Measurements from ENCODE around the gene PCYT2. TPM values are rescaled to one million over a fixed set of nuclear protein-coding genes. Genes with fewer than 3 reads are reported as not detected.

The PCYT2 gene
- total RNA-seq, 2 donors from 2014 or later: 10.1 to 26.8 TPM

DNA sequence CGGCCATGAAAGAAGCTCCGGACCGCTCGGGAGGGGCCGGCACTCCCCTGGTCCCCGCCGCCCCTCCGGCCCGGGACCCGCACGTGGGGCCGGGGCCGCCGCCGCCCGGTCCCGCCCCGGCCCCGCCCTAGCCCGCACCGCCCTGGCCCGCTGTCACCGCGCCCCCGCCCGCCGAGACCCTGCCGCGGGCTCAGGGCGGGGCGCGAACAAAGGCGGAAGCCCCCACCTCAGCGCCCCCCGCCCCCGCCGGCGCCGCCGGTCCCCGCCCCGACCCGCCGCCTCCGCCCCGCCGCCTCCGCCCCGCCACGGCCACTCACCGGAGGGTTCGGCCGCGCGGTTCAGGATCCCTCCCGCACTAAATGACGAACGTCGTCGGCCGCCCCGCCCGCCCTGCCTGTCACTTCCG is 40.2 kb downstream of the PCYT2 start, which contains the start of gene ARHGDIA:
TSS of gene ARHGDIA (minus strand) at position 357 of the 406 bp plus-strand sequence. CDS start 1,407 bp downstream, outside the sequence.
- H3K9me3 Mint-ChIP-seq: no peaks in the 10 kb centered on the region
- peak; percentile 68 for ATAC-seq (replicated peaks)
- peaks cover 5% of the 10 kb centered on the region for H3K4me1 Mint-ChIP-seq

DNA sequence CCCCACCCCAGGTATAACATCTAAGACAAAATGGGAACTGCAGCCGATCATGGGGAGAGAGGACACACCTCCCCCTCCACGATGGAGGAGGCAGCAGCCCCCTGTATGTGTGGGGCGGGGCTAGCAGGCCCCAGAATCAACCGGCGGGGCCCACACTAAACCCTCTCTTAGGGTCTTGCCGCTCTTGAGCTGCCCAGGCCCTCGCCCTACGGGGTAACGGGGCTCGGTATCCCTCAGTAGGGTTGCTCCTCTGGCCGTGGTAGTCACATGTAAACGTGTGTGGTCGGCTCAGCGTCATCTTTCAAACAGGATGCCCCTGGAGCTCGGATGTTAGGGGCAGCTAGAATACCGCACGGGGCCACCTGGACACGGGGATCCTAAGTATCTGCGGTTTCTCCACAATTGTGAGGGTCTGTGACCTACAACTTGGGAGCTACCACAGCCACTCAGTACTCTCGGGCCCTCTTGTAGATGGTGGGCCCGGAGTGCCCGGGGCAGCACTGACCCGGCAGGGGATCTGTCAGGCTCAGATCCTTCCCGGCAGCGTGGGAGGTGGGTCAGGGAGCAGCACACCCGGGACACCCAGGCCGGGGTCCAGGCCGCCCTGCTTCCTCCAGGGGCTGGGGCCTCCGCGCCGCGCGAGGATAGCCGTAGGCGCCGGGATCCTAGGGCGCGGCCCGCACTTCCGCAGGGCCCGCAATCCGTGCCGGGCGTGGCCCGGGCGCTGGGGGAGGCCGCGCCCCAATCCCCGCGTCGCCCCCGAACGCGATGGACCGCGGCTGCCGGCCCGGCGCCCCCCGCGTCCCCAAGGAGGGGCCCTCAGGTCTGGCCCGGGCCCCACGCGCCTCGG is 40.8 kb downstream of the PCYT2 start:
- peaks cover 71% of the 10 kb centered on the region for H3K36me3 Mint-ChIP-seq (ENCODE audit: low read depth)

More for the DNA sequence above, 40.2 kb downstream of the PCYT2 start, which contains the start of gene ARHGDIA:
- Mint-ChIP-seq H3K4me3 (peak within 1 kb of the TSS; percentile 89), H3K27ac (peak within 1 kb of the TSS; percentile 92), H3K27me3 (no peaks in the 10 kb centered on the region), H3K36me3 (ENCODE audit: low read depth) (peaks cover 65% of the 10 kb centered on the region)

DNA sequence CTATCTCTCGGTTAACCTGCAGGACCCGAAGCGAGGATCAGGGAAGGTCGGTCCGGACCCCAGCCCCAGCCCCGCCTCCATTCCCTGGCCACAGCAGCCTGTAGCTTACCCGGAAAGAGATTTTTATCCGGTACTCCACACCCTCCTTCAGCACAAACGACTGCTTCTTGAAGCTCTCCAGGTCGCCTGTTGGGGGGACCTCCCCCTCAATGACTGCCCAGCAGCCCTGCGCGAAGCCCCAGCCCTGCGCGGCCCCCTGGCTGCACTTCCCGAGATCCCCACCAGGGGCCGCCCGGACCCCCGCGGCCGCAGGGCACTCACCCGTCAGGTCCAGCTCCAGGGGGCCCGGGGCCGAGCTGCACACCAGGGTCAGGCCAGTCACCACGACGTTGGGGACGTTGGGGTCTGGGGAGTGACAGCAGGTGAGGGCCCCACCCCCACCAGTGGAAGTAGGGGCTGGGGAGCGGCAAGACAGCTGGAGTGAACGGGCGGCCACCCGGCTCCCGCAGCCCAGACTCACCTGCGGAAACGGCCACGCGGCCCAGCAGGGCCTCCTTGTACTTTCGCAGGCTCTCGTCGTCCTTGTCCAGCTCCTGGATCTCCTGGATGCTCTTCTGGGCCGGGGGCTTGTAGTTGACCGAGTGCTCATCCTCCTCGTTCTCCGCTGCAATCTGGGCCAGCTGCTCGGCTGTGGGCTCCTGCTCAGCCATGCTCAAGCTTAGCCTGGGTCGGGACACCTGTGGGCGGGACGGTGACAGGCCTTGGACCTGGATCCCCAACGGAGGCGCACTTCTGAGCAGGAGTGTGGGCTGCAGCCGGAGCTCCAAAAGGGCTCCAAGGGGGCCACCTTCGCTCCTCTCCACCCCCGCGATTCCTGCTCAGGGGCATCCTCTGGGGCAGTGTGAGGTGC is 41.7 kb downstream of the PCYT2 start:
- ATAC-seq (replicated peaks): no peak
- H3K4me1 Mint-ChIP-seq: peaks cover 5% of the 10 kb centered on the region
- H3K27me3 Mint-ChIP-seq: no peaks in the 10 kb centered on the region
- peak overlapping the region; percentile 89 for H3K4me3 Mint-ChIP-seq
- peak overlapping the region; percentile 92 for H3K27ac Mint-ChIP-seq
- peaks cover 80% of the 10 kb centered on the region for H3K36me3 Mint-ChIP-seq (ENCODE audit: low read depth)
- no peaks in the 10 kb centered on the region for H3K9me3 Mint-ChIP-seq

More for the DNA sequence above, 40.8 kb downstream of the PCYT2 start:
- peak; percentile 32 for ATAC-seq (replicated peaks)
- no peaks in the 10 kb centered on the region for H3K9me3 Mint-ChIP-seq
- no peaks in the 10 kb centered on the region for H3K27me3 Mint-ChIP-seq
- peak overlapping the region; percentile 89 for H3K4me3 Mint-ChIP-seq
- peak overlapping the region; percentile 92 for H3K27ac Mint-ChIP-seq
- H3K4me1 Mint-ChIP-seq: peaks cover 5% of the 10 kb centered on the region

DNA sequence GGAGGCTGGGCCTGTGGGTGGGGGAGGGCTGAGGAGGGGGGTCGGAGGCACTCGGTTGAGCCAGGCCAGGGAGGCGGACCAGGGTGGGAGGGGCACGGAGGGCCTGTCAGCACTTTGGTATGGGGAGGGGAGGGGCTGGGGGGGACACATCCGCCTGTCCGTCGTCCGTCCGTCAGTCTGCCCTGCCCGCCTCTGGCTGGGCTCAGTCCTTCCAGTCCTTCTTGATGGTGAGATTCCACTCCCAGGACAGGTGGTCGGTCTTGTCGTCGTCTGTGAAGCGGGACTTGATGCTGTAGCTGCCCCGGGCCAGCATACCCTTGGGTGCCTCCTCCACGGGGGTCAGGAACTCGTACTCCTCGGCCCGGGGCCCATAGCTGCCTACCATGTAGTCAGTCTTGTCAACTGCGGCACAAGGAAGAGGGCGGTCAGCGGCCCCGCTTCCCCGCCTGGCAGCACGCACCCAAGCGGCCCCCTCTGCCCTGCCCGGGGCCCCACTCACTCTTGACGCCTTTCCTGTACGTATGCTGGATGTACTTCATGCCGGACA is 42.5 kb downstream of the PCYT2 start:
- ATAC-seq (replicated peaks): no peak
- peak overlapping the region; percentile 67 for H3K27ac Mint-ChIP-seq
- H3K4me1 Mint-ChIP-seq: peaks cover 6% of the 10 kb centered on the region

DNA sequence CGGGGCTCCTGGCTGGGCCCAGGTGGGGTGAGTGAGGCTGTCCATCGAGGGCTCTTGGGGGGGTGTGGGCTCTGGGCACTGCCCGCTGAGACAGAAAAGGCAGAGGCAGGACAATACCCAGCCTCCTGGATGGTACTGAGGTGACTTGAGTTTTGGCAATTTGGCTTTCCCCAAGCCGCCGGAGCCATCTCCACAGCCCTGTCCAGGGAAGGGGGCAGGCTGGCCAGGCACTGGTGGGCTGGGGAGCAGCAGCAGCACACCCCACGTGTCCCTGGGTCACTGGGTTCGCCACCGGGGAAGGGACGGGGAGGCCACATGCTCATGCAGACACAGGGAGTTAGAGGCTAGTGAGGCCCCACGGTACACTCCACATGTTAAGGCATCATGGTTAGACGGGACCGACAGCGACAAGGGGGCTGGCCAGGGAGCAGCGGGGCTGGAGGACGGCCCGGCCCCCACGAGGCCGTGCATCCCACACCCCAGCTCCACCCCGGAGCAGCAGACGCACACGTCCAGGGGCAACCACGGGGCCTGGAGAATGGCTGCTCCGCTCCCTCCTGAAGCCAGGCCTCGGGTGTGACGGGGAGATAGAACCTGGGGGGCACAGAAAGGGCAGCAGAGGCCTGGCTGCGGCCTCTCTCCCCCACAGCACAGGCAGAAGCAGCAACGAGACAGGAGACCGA is 43.1 kb downstream of the PCYT2 start:
- no peaks in the 10 kb centered on the region for H3K9me3 Mint-ChIP-seq
- peaks cover 11% of the 10 kb centered on the region for H3K4me1 Mint-ChIP-seq
- H3K27ac Mint-ChIP-seq: peak overlapping the region; percentile 73
- peaks cover 93% of the 10 kb centered on the region for H3K36me3 Mint-ChIP-seq (ENCODE audit: low read depth)
- no peaks in the 10 kb centered on the region for H3K27me3 Mint-ChIP-seq
- peak overlapping the region; percentile 89 for H3K4me3 Mint-ChIP-seq
- ATAC-seq (replicated peaks): no peak

More for the DNA sequence above, 42.5 kb downstream of the PCYT2 start:
- peak overlapping the region; percentile 89 for H3K4me3 Mint-ChIP-seq
- H3K9me3 Mint-ChIP-seq: no peaks in the 10 kb centered on the region
- peaks cover 87% of the 10 kb centered on the region for H3K36me3 Mint-ChIP-seq (ENCODE audit: low read depth)
- no peaks in the 10 kb centered on the region for H3K27me3 Mint-ChIP-seq

DNA sequence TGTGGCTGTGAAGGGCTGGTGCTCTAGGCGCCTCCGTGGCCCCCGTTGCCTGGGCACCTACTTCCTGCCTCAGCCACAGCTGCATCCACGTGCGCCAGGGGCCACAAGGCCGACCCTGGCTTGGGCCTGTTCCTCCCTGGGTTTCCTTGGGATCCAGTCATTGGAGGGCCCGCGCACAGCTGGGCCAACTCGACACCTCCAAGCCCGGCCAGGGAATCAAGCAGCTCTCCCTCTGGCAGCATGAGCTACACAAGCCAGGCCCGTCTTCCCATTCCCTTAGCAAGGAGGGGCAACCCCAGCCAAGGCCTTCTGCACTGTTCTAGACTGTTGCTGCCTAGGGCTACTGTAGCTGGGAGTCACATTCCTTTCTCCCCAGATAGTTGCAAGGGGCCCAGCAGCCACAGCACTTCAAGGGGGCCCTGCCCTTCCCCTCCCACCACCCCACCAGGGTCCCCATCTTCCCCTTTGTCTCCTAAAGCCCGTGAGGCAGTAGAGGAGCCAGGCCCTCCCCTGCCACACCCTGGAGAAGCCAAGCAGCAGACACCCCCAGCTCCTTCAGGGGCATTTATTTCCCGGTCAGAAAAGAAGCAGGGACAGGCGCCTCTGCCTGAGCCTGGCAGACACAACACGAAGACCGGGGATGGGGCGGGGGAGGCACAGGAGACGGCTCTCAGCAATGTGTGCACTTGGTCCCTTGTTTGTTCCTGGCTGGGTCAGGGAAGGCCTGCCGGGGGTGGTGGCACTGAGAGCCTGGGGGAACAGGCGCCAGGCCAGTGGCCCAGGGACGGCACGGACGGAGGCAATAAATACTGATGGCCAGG is 43.8 kb downstream of the PCYT2 start:
- H3K27me3 Mint-ChIP-seq: no peaks in the 10 kb centered on the region
- H3K27ac Mint-ChIP-seq: peak overlapping the region; percentile 73
- H3K36me3 Mint-ChIP-seq (ENCODE audit: low read depth): peaks cover 94% of the 10 kb centered on the region
- H3K4me1 Mint-ChIP-seq: peaks cover 12% of the 10 kb centered on the region
- ATAC-seq (replicated peaks): no peak
- no peaks in the 10 kb centered on the region for H3K9me3 Mint-ChIP-seq
- peak overlapping the region; percentile 89 for H3K4me3 Mint-ChIP-seq

DNA sequence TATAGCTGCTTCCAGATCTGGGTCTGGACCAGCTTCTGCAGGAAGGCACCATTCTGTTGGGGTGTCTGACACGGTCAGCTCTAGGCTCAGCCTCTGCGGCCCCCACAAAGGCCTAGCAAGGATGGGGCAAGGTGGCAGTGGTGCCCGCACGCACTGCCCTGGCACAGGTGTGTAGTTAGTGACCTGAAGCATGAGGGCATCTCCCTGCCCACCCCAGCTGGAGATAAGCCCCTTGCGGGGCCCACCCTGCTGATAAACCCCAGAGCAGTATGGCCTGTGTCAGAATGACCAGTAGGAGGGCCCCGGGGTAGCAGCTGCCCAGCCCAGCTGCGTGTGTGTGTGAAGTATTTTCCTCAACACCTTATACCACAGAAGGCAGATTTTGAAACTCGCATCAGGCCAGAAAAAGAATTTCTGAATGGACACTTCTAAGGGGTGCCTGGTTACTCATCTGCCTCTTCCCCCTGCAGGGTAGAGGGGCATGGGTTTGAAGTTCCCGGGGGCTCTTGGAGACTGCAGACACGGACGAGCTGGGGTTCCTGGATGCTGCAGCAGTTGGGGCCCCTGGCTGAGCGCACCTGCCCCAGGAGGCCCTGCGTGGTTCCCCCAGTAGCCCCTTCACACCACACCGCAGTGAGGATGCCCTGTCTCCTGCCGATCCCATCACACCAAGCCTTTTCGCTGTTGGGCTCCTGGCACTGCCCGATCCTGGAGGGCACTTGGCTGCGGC is 44.6 kb downstream of the PCYT2 start:
- peak overlapping the region; percentile 73 for H3K27ac Mint-ChIP-seq
- ATAC-seq (replicated peaks): no peak
- peak overlapping the region; percentile 89 for H3K4me3 Mint-ChIP-seq
- H3K4me1 Mint-ChIP-seq: peaks cover 12% of the 10 kb centered on the region
- H3K27me3 Mint-ChIP-seq: no peaks in the 10 kb centered on the region
- peaks cover 92% of the 10 kb centered on the region for H3K36me3 Mint-ChIP-seq (ENCODE audit: low read depth)
- H3K9me3 Mint-ChIP-seq: no peaks in the 10 kb centered on the region

DNA sequence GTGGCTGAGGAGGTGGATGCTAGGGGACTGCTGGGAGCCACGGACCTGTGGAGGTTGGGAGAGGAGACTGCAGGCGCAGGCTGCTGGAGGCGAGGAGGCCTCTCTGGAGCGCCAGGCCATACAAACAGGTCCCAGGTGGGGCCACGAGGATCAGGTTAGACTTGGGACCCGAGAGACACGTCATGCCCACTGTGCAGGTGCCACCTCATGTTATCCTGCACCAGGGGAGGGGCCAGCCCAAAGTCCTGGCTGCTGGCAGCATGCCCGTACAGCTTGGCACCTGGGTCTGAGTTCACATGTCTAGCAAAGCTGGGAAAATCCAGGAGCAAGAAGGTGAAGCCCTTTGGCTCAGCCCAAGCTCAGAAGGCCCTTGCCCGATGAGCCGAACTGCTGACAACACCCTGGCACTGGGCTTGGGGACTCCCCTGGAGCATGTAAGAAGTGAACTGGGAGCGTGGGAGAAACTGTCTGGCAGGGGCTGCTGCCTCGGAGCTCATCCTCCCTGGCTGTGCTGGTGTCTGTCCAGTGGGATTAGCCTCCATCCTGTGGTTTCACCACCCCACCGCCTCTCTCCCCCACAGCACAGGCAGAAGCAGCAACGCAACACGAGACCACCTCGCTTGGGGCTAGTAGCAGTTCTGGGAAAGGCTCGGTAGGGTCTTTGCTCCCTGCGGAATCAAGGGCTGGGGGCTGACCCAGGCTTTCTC is 45.3 kb downstream of the PCYT2 start:
- ATAC-seq (replicated peaks): no peak
- Mint-ChIP-seq H3K27me3 (no peaks in the 10 kb centered on the region), H3K9me3 (no peaks in the 10 kb centered on the region), H3K4me3 (no peak overlapping the region), H3K4me1 (peaks cover 12% of the 10 kb centered on the region), H3K27ac (peak overlapping the region; percentile 73), H3K36me3 (ENCODE audit: low read depth) (peaks cover 92% of the 10 kb centered on the region)

DNA sequence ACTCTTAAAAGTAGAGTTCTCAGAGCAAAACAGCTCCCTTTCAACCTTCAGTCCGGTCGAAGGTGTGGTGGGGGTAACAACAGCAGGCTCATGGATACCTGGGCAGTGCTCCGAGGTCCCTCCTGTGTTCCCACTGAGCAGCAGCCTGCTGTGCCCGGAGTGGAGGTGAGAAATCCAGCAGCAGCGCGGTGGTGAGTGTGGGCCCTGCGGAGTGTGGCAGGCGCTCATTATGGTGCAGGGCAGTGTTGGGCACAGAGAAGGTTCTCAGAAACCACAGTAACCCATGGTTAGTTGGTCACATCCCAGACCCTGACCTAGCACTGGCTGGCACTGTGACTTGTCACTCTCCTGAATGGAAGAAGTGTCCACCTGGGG is 45.9 kb downstream of the PCYT2 start:
- peak overlapping the region; percentile 56 for H3K27ac Mint-ChIP-seq
- H3K4me1 Mint-ChIP-seq: peaks cover 12% of the 10 kb centered on the region
- no peaks in the 10 kb centered on the region for H3K9me3 Mint-ChIP-seq
- no peaks in the 10 kb centered on the region for H3K27me3 Mint-ChIP-seq
- no peak overlapping the region for H3K4me3 Mint-ChIP-seq
- H3K36me3 Mint-ChIP-seq (ENCODE audit: low read depth): peaks cover 95% of the 10 kb centered on the region
- ATAC-seq (replicated peaks): no peak

DNA sequence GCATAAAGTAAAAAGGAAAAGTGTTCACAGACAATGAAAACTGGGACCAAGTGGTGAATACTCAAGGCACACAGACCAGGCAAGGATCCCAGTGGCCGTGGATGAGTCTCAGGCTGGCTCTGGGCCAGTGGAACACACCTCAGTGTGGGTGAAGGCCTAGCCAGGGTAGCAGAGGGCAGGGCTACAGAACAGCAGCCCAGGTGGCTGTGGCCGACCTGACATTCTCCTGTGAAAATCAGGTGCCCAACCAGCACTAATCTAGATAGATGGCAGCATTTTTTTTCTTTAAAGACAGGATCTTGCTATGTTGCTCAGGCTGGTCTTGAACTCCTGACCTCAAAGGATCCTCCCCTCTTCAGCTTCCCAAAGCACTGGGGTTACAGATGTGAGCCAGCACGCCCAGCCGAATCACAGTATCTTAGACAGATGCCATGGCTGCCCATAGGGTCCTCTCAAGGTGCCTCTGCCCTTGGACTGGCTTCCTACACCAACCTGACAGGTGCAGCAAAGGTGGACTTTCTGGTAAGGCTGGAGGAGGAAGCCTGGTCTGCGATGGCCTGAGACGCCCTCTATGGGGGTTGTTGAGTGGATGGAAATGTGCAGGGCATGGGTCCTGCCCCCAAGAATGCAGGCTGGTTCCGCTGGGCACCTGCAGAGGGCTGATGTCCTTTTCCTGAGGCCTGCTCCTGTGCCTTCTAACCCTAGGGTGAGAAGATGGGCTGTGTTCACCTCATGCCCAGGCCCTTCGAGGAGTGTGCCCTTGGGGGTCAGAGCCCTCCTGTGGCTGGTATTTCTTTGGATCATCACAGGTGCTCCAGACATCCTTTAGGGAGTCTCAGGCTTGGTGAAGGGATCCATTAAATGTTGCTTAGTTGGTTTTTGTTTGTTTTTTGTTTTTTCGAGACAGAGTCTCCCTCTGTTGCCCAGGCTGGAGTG is 47.1 kb downstream of the PCYT2 start:
- Mint-ChIP-seq H3K27me3 (no peaks in the 10 kb centered on the region), H3K4me3 (peak overlapping the region; percentile 92), H3K4me1 (peaks cover 18% of the 10 kb centered on the region), H3K36me3 (ENCODE audit: low read depth) (peaks cover 92% of the 10 kb centered on the region), H3K27ac (peak overlapping the region; percentile 87), H3K9me3 (no peaks in the 10 kb centered on the region)
- no peak for ATAC-seq (replicated peaks)

DNA sequence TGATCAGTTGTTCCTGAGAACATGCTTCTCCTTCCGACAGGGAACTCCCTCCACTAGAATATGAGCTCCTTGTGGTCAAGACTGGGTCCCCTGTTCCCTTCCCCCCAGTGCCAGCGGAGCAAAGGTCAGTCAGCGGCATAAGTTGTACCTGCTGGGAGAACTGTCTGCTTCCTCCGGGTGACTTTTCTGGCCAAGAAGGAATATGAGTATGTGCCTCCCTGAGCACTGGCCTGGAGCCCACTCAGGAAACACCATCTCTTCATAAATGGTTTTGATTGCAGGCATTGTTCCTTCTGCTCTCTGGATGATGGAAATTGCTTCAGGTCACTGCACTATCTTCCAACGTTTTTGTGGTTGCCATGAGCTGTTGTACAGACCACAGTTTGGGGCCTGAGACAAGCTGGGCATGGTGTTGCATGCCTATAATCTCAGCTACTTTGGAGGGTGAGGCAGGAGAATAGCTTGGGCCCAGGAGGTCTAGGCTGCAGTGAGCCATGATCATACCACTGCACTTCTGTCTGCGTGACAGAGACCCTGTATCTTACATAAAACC is 48.0 kb downstream of the PCYT2 start:
- H3K4me3 Mint-ChIP-seq: peak overlapping the region; percentile 92
- ATAC-seq (replicated peaks): no peak
- H3K9me3 Mint-ChIP-seq: no peaks in the 10 kb centered on the region
- H3K27me3 Mint-ChIP-seq: no peaks in the 10 kb centered on the region
- H3K4me1 Mint-ChIP-seq: peaks cover 18% of the 10 kb centered on the region
- H3K27ac Mint-ChIP-seq: peak overlapping the region; percentile 87
- peaks cover 92% of the 10 kb centered on the region for H3K36me3 Mint-ChIP-seq (ENCODE audit: low read depth)

Data from activated T-helper 17 cell treated with anti-CD3 and anti-CD28 coated beads, Interleukin-2, amount 50 U/mL, for 72 hours (primary cell).